Muscle of leg (tissue), 11 donors: Measurements from ENCODE around the gene PES1. TPM values are rescaled to one million over a fixed set of nuclear protein-coding genes. Genes with fewer than 3 reads are reported as not detected.

ENCODE experiments used
- DNase-seq: peaks from one replicate; pipeline ENCODE4 v3.0.0; 2013
- H3K27ac ChIP-seq: one replicate; pipeline ENCODE4 v1.5.1; 2013; ENCODE audit warnings: mild to moderate bottlenecking, low read length, control low read depth
- H3K27me3 ChIP-seq: one replicate; pipeline ENCODE4 v1.6.1; 2013; ENCODE audit warnings: low read length; ENCODE audit not compliant: control insufficient read depth, insufficient read depth
- H3K36me3 ChIP-seq: one replicate; pipeline ENCODE4 v1.6.1; 2013; ENCODE audit warnings: low read length; ENCODE audit not compliant: control insufficient read depth, insufficient read depth
- H3K4me1 ChIP-seq: one replicate; pipeline ENCODE4 v1.6.1; 2013; ENCODE audit warnings: low read length; ENCODE audit not compliant: control insufficient read depth, insufficient read depth
- H3K4me3 ChIP-seq: one replicate; pipeline ENCODE4 v1.5.1; 2013; ENCODE audit warnings: low read length, control low read depth
- H3K9me3 ChIP-seq: replicated peaks from 2 replicates; pipeline ENCODE4 v1.6.1; 2013; ENCODE audit warnings: low read depth, low read length; ENCODE audit not compliant: control insufficient read depth
- WGBS: methylation state at CpG from one replicate; pipeline ENCODE4 v1.1.5; 2013; ENCODE audit warnings: missing lambda C conversion rate; ENCODE audit not compliant: insufficient coverage; 5-methylcytosine and 5-hydroxymethylcytosine counted together
- polyA plus RNA-seq, 8 donors: library from polyadenylated mRNA; unstranded; fragments of 120-200 nt; gene quantifications; one replicate each; pipeline versions ENCODE4 v1.2.1 to v1.2.3, GENCODE V29; 2013; ENCODE audit warnings: inconsistent platforms in 1 of 8, low replicate concordance in 1 of 8; ENCODE audit not compliant: insufficient read length in 8 of 8, insufficient read depth in 1 of 8
- total RNA-seq: library from RNA; stranded (reverse); fragments of 120-200 nt; gene quantifications from one replicate; pipeline ENCODE4 v1.2.4, GENCODE V29; 2013

PES1 gene
- total and polyA plus RNA-seq, 9 donors: 44.8 to 63.2 (median 51.5) TPM

- Histone ChIP-seq H3K27me3 (no peaks in the 10 kb centered on the region), H3K27ac (no peak overlapping the region), H3K4me1 (peaks cover 10% of the 10 kb centered on the region), H3K4me3 (no peak overlapping the region), H3K36me3 (peaks cover 99% of the 10 kb centered on the region), H3K9me3 (no peaks in the 10 kb centered on the region)
- no peak for DNase-seq
- 86% methylated on average over 3 of the region's 6 CpGs for WGBS
These were observed 10.8 kb downstream of the PES1 start for GRCh38 chr22:30580896-30581295.

GRCh38 chr22:30578481-30578880 lies 13.2 kb downstream of the PES1 start:
- H3K9me3 ChIP-seq: no peaks in the 10 kb centered on the region
- no peak overlapping the region for H3K4me3 ChIP-seq
- no peak overlapping the region for H3K27ac ChIP-seq
- 92% methylated on average over 11 of the region's 12 CpGs for WGBS
- peaks cover 31% of the 10 kb centered on the region for H3K4me1 ChIP-seq
- peaks cover 82% of the 10 kb centered on the region for H3K36me3 ChIP-seq
- H3K27me3 ChIP-seq: peaks cover 12% of the 10 kb centered on the region
- DNase-seq: no peak

GRCh38 chr22:30575859-30576258 lies 15.9 kb downstream of the PES1 start:
- peaks cover 18% of the 10 kb centered on the region for H3K27me3 ChIP-seq
- peaks cover 56% of the 10 kb centered on the region for H3K36me3 ChIP-seq
- no peak overlapping the region for H3K4me3 ChIP-seq
- WGBS: 76% methylated on average over 9 of the region's 15 CpGs
- DNase-seq: peak; percentile 41
- H3K4me1 ChIP-seq: peaks cover 36% of the 10 kb centered on the region
- peak overlapping the region; percentile 83 for H3K27ac ChIP-seq
- no peaks in the 10 kb centered on the region for H3K9me3 ChIP-seq

GRCh38 chr22:30574997-30575671 lies 16.6 kb downstream of the PES1 start:
- Histone ChIP-seq H3K4me1 (peaks cover 36% of the 10 kb centered on the region), H3K9me3 (no peaks in the 10 kb centered on the region), H3K27me3 (peaks cover 18% of the 10 kb centered on the region), H3K4me3 (peak overlapping the region; percentile 32), H3K27ac (peak overlapping the region; percentile 83), H3K36me3 (peaks cover 48% of the 10 kb centered on the region)
- DNase-seq: peak; percentile 77
- 42% methylated on average over 12 of the region's 12 CpGs for WGBS

GRCh38 chr22:30574095-30574981 lies 17.4 kb downstream of the PES1 start, which contains the start of gene GAL3ST1:
Gene GAL3ST1 (minus strand): TSS chr22:30574665. CDS start chr22:30557392, 17,273 bp downstream.
- peaks cover 18% of the 10 kb centered on the region for H3K27me3 ChIP-seq
- DNase-seq: no peak

GRCh38 chr22:30573594-30574094 lies 18.1 kb downstream of the PES1 start:
- Histone ChIP-seq H3K27ac (peak overlapping the region; percentile 59), H3K9me3 (no peaks in the 10 kb centered on the region), H3K4me1 (peaks cover 36% of the 10 kb centered on the region), H3K4me3 (peak overlapping the region; percentile 22), H3K27me3 (peaks cover 18% of the 10 kb centered on the region), H3K36me3 (peaks cover 34% of the 10 kb centered on the region)
- DNase-seq: peak; percentile 65
- WGBS: 55% methylated on average over 6 of the region's 7 CpGs

More at GRCh38 chr22:30574095-30574981, 17.4 kb downstream of the PES1 start, which contains the start of gene GAL3ST1:
- Histone ChIP-seq H3K4me1 (peaks cover 36% of the 10 kb centered on the region), H3K36me3 (peaks cover 40% of the 10 kb centered on the region), H3K9me3 (no peaks in the 10 kb centered on the region), H3K4me3 (peak within 1 kb of the TSS; percentile 32), H3K27ac (peak within 1 kb of the TSS; percentile 83)
- 1% methylated on average over 62 of the region's 75 CpGs for WGBS

GRCh38 chr22:30572840-30573593 lies 18.7 kb downstream of the PES1 start:
- Histone ChIP-seq H3K9me3 (no peaks in the 10 kb centered on the region), H3K4me1 (peaks cover 36% of the 10 kb centered on the region), H3K36me3 (peaks cover 27% of the 10 kb centered on the region), H3K4me3 (no peak overlapping the region), H3K27ac (peak overlapping the region; percentile 29), H3K27me3 (peaks cover 18% of the 10 kb centered on the region)
- DNase-seq: no peak
- 43% methylated on average over 9 of the region's 12 CpGs for WGBS

- no peak for DNase-seq
- H3K9me3 ChIP-seq: no peaks in the 10 kb centered on the region
- no peak overlapping the region for H3K4me3 ChIP-seq
- peaks cover 19% of the 10 kb centered on the region for H3K36me3 ChIP-seq
- 40% methylated on average over 1 of the region's 6 CpGs for WGBS
- H3K27me3 ChIP-seq: peaks cover 18% of the 10 kb centered on the region
- peaks cover 36% of the 10 kb centered on the region for H3K4me1 ChIP-seq
- H3K27ac ChIP-seq: no peak overlapping the region
These were observed 19.5 kb downstream of the PES1 start for GRCh38 chr22:30572210-30572609.

- Histone ChIP-seq H3K36me3 (no peaks in the 10 kb centered on the region), H3K9me3 (no peaks in the 10 kb centered on the region), H3K27me3 (peaks cover 13% of the 10 kb centered on the region)
These were observed 22.0 kb downstream of the PES1 start for GRCh38 chr22:30569674-30570202.

More at GRCh38 chr22:30569674-30570202, 22.0 kb downstream of the PES1 start:
- H3K4me1 ChIP-seq: peaks cover 15% of the 10 kb centered on the region
- DNase-seq: no peak
- no peak overlapping the region for H3K27ac ChIP-seq
- H3K4me3 ChIP-seq: no peak overlapping the region
- 80% methylated on average over 3 of the region's 10 CpGs for WGBS
